Kidney capillary endothelial cell (primary cell): ENCODE measurements around the gene CDC73.

ENCODE experiments used
- DNase-seq: peaks from one replicate; pipeline ENCODE4 v3.0.0-alpha.2; 2018; ENCODE audit warnings: low spot score

The CDC73 gene

DNA sequence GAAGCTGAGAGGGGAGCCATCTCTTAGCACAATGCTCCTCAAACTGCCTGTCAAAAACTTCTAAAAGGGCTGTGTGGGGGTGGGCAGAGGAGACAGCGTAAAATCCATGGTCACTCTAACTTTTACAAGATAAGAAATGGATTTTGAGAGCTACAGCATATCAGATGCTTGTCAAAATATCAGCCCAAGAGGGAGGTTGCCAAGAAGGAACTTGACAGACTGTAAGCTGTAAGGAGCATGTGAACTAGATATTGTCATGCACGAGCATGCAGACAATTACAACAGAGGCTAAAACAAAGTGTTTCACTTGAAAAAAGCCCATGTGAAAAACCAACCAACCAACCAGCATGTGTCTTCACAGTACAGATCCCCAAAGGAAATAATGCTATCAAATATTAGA is 171.9 kb downstream of the CDC73 start:
- no peak for DNase-seq

- no peak for DNase-seq
These were observed 177.2 kb downstream of the CDC73 start for GRCh38 chr1:193299038-193299437.

DNA sequence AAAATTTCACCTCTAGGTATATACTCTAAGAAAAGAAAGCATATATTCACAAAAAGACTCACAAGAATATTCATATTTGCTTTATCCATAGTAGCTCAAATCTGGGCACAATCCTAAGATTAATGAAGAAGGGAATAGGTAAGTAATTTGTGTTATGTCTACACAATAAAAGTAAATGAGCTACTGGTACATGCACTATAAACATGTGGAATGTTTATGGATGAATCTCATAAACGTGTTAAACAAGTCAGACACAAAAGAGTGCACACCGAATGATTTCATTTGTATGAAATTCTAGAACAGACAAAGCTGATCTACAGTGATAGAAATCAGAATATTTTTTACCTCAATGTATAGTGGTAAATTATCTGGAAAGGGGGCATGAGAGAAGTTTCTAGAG is 179.9 kb downstream of the CDC73 start:
- no peak for DNase-seq

GRCh38 chr1:193303849-193304248 is 182.0 kb downstream of the CDC73 start:
- DNase-seq = no peak
